AG09319 (cell line): ENCODE results near the gene THBS1.

Source experiments
- DNase-seq: peaks from one replicate; pipeline ENCODE4 v3.0.0-alpha.2; 2010; ENCODE audit warnings: low read depth; ENCODE audit errors: extremely low read depth
- CTCF ChIP-seq: IDR thresholded peaks from 2 replicates; pipeline ENCODE4 v1.5.1; 2011; ENCODE audit warnings: low read depth, mild to moderate bottlenecking, inconsistent platforms, low read length, moderate library complexity

THBS1 gene

GRCh38 chr15:39585389-39585841, 4.5 kb downstream of the THBS1 start:
- peak; percentile 46 for DNase-seq
- TF ChIP-seq CTCF: no peak

- TF ChIP-seq CTCF: no peak
- DNase-seq: peak; percentile 24
Observed at GRCh38 chr15:39585871-39586301, 5.0 kb downstream of the THBS1 start.

- peak; percentile 60 for DNase-seq
- no peak for TF ChIP-seq CTCF
Observed at GRCh38 chr15:39586387-39587095, 5.7 kb downstream of the THBS1 start.

- no peak for TF ChIP-seq CTCF
- DNase-seq: peak; percentile 63
Observed at GRCh38 chr15:39587096-39587721, 6.3 kb downstream of the THBS1 start.

- no peak for TF ChIP-seq CTCF
- DNase-seq: peak; percentile 61
Observed at GRCh38 chr15:39587731-39588530, 7.1 kb downstream of the THBS1 start.

GRCh38 chr15:39588531-39589192, 7.8 kb downstream of the THBS1 start:
- no peak for TF ChIP-seq CTCF
- DNase-seq: peak; percentile 59
